Measurements from ENCODE around the gene LRMDA. TPM values are rescaled to one million over a fixed set of nuclear protein-coding genes. Genes with fewer than 3 reads are reported as not detected.

Gene LRMDA
- total RNA-seq, 4 donors from 2014 or later = 0.76 to 6.4 (median 1.3) TPM

DNA sequence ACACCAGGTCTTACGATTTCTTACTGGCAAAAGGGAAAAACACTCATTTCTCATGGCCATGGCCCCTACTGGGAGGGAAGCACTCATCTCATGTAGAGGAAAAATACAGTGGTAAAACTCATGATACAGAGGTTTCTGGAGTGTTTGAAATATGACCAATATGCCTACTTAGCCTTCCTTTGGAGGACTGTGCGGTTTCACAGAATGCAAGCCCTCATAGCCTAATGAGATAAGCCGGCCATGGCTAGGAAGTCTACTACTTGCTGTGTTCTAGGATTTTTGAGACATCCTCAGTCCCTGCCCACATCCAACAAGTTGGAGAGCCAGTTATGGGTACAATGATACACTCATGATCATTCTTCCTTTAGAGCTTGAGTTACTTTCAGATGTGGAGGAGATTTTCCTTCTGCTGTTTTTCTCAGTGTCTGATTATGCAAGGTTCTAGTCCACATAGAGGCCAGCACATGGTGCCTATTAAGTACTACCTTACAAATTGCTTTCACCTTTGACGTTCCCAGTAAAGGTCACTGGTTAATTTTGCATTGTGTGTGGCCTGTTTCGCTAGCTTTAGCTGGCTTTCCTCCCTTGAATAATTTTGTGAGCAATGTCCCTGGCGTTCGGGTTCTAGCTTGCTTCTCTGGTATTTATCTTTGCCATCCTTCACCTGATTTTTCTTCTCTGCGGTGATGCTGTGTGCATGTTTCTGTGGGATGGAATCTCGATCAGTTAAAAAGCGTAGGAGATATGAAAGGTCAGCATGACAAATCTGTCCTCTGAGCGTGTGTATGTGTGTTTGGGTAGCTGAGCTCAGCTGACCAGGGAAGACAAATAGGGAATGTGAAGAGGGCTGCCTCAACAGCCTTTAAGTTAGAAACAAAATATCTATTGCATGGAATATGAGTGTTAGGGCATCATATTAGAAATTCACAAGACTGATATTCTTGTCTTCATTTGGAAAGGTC is 295.4 kb downstream of the LRMDA start:
- 88 to 90% methylated on average over 11 of the region's 11 CpGs for WGBS, 2 donors

DNA sequence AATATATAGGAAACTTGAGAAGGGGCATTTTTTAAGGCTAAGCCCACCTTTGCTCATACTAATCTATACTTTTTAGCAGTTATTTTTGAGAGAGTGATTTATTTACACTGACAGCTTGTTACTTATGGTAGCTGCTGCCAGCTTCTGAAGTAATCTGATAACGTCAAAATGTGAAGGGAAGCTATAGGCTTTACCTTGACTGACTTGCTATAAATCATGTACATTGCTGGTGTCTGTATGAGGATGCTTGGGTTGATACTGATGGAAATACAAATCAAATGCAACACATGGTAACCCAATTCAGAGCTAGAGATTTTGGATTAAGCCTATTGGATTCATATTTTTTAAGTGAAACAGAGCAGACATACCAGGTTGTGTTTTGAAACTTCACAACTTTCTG is 299.4 kb downstream of the LRMDA start:
- 50 to 57% methylated on average over 1 of the region's 1 CpG for WGBS, 2 donors

More for the DNA sequence above, 295.4 kb downstream of the LRMDA start:
- no peak for TF ChIP-seq POLR2A (IDR thresholded peaks at IDR 0.05)
- no peak overlapping the region for H3K4me3 ChIP-seq (ENCODE audit: low read depth, poor library complexity, severe bottlenecking)
- intact Hi-C loops (cut with DNase I; ENCODE audit: low total_unique reads) = no loop called here
- DNase-seq (ENCODE audit: low spot score in 2 of 2) = no peak

DNA sequence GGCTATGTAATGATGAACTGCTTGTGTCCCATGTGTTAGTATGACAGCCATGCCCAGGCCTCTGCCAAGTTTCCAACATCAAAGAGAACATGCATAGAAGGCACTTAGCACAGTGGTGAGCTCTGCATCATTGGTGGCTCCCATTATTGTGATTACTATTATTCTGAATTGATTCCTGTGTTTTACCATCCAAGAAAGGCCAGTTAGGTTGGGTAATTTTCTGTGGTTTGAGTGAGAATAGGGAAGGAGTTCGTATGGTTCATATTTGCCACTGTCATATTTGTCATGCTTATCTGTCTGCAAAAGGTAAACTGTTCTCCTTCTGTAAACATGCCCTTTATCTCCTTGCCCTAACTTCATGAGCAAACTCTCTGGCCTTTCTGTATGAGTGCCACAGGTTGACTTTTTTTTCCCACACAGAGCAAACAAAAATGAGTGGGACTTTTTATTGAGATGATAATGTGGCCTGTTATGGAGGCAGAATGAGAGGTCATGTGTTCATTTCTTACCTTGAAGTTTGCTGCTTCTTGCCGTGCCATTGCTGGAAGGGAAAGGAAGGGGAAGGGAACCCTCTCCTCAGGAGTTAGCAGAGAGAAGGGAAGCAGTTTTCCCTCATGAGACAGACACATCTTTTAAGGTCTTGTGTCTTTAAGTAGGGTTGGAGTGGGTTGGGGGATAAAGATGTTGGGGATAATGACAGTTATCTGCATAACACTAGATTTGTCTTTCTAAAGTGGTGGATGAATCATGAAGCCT is 301.9 kb downstream of the LRMDA start:
- no peak for TF ChIP-seq POLR2A (IDR thresholded peaks at IDR 0.05)
- WGBS, 2 donors = 92% methylated on average over 2 of the region's 2 CpGs
- no peak for DNase-seq (ENCODE audit: low spot score in 2 of 2)
- H3K4me3 ChIP-seq (ENCODE audit: low read depth, poor library complexity, severe bottlenecking) = no peak overlapping the region
- intact Hi-C loops (cut with DNase I; ENCODE audit: low total_unique reads) = no loop called here

More for the DNA sequence above, 299.4 kb downstream of the LRMDA start:
- TF ChIP-seq POLR2A (IDR thresholded peaks at IDR 0.05) = no peak
- TF ChIP-seq, protein P1, sequence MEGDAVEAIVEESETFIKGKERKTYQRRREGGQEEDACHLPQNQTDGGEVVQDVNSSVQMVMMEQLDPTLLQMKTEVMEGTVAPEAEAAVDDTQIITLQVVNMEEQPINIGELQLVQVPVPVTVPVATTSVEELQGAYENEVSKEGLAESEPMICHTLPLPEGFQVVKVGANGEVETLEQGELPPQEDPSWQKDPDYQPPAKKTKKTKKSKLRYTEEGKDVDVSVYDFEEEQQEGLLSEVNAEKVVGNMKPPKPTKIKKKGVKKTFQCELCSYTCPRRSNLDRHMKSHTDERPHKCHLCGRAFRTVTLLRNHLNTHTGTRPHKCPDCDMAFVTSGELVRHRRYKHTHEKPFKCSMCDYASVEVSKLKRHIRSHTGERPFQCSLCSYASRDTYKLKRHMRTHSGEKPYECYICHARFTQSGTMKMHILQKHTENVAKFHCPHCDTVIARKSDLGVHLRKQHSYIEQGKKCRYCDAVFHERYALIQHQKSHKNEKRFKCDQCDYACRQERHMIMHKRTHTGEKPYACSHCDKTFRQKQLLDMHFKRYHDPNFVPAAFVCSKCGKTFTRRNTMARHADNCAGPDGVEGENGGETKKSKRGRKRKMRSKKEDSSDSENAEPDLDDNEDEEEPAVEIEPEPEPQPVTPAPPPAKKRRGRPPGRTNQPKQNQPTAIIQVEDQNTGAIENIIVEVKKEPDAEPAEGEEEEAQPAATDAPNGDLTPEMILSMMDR (IDR thresholded peaks at IDR 0.05) = no peak
- H3K4me3 ChIP-seq (ENCODE audit: low read depth, poor library complexity, severe bottlenecking) = no peak overlapping the region
- DNase-seq (ENCODE audit: low spot score in 2 of 2) = no peak
- intact Hi-C loops (cut with DNase I; ENCODE audit: low total_unique reads) = no loop called here

DNA sequence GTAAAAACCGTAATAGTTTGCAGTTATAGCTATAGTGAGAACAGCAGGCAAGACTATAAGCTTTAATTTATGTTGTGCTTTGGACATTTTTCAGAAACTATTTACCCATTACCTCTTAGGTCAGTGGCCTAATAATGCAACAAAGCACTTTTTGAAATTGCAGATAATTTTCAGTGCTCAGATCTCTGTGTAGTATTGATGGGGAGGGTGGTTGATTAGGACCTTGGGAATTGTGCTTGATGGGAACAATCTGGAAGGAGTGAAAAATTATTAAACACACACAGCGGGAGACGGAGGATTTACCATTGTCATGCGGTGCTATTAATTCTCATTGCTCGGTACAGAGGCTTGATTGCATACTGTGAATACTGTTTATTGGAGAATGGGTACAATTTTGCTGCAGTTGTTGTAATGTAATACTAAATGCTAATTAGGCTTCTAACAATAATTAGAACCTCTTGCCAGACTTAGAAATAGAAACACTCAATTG is 304.8 kb downstream of the LRMDA start:
- no peak overlapping the region for H3K4me3 ChIP-seq (ENCODE audit: low read depth, poor library complexity, severe bottlenecking)
- DNase-seq (ENCODE audit: low spot score in 2 of 2) = no peak
- intact Hi-C loops (cut with DNase I; ENCODE audit: low total_unique reads) = no loop called here
- WGBS, 2 donors = 83 to 86% methylated on average over 5 of the region's 5 CpGs
- TF ChIP-seq, protein P1 (IDR thresholded peaks at IDR 0.05) = no peak
- TF ChIP-seq POLR2A (IDR thresholded peaks at IDR 0.05) = no peak

DNA sequence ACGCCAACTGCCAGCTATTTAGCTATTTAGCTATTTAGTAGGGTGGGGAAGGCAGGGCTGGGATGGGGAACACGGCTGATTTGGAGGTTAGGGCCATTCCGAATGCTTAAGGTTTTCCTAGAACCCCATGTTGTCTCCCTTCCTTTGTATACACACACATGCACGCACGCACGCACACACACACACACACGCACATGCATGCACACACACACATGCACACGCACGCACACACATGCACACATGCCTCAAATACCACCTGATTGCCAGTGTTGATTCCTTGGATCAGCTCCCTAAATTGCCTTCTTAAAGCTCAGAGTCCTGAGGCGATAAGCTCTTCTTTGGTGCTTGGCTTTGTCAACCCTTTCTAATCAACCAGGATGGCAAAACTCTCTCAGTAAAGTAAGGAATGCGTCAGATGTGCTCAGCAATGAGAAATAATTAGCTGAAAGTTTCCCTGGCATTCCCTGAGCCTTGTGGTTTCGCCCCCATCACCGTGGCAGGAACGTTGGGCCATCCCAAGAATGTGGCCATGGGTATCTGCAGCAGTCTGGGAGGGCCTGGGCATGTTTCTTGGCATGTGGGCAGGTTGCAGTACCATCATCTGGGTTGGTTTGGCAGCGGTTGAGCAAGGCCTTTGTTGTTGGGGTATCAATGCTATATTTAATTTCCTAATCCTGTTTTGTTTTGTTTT is 305.6 kb downstream of the LRMDA start:
- DNase-seq (ENCODE audit: low spot score in 2 of 2) = no peak
- H3K4me3 ChIP-seq (ENCODE audit: low read depth, poor library complexity, severe bottlenecking) = no peak overlapping the region
- TF ChIP-seq POLR2A (IDR thresholded peaks at IDR 0.05) = no peak
- TF ChIP-seq, protein P1 (IDR thresholded peaks at IDR 0.05) = no peak
- intact Hi-C loops (cut with DNase I; ENCODE audit: low total_unique reads) = no loop called here
- 58 to 67% methylated on average over 15 of the region's 15 CpGs for WGBS, 2 donors

DNA sequence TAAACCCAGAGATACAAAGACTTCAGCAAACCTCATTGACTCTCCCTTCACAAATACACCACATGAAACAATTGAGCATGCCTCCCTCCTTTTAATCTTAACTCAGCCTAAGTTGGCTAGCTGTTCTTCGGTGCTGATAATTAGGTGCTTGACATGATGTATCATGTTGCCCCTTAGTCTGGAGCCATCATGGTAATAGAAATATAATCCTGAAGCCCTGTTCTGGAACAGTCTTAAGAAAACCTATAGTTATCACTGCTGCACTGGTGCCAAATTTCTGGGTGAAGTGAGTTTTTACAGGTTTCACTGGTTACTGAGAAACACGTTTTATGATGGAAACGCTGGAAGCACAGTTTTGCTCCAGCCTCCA is 306.1 kb downstream of the LRMDA start:
- intact Hi-C loops (cut with DNase I; ENCODE audit: low total_unique reads) = no loop called here
- 58 to 60% methylated on average over 3 of the region's 3 CpGs for WGBS, 2 donors
- no peak for DNase-seq (ENCODE audit: low spot score in 2 of 2)
- TF ChIP-seq POLR2A (IDR thresholded peaks at IDR 0.05) = no peak
- TF ChIP-seq, protein P1 (IDR thresholded peaks at IDR 0.05) = no peak
- H3K4me3 ChIP-seq (ENCODE audit: low read depth, poor library complexity, severe bottlenecking) = no peak overlapping the region
